ACHN (cell line): ENCODE data around the gene RAB3C.

Experiments used
- DNase-seq: peaks from one replicate; pipeline ENCODE4 v3.0.0-alpha.2; 2015
- in situ Hi-C: cut with HindIII; loops from 2 replicates; pipeline ENCODE4 v1.10.0; 2017; ENCODE audit warnings: low sequenced_read_pairs, low pct_ligation_motif_present, low pct_unique_long_range_greater_than_20kb

RAB3C gene

GRCh38 chr5:58710871-58711270, 128.0 kb downstream of the RAB3C start:
- in situ Hi-C loops, result no loop called here
- no peak for DNase-seq

DNA sequence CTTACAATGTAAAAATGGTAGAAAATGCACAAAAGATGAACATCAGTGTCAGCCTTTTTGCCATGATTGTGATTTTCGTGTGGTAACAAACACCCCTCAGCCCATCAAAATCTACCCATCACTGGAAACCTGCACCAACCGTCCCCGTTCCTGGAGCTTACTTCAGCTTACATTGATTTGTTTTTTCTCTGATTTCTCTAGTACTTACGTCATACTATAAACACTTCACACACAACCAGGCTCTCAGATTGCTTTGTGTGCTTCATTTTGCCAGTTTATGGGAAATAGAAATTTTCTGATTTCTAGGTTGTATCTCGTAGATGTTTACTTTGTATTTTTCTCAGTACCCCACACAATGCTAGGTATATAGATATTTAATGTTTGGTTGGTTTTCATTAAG, 129.1 kb downstream of the RAB3C start:
- in situ Hi-C loops, result no loop called here
- no peak for DNase-seq

DNA sequence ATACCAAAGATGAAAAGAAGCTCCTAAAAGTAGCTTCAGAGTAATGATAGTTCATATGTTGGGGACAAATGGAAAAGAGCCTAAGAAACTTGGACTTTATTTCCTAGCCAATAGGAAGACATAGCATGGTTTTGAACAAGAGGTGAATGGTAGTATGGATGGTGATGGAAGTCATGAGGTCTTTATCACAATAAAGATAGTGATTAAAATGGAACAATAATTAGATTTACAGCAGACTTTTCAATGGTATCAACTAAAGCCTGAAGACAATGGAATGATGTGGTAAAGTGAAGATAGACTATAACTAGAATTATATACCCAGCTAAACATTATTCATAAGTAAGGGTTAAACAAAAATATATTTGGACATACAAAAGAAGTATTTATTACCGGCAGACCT, 131.2 kb downstream of the RAB3C start:
- DNase-seq, result no peak
- in situ Hi-C loops, result no loop called here

GRCh38 chr5:58715997-58716656, 133.3 kb downstream of the RAB3C start:
- DNase-seq, result no peak
- in situ Hi-C loops, result no loop called here

DNA sequence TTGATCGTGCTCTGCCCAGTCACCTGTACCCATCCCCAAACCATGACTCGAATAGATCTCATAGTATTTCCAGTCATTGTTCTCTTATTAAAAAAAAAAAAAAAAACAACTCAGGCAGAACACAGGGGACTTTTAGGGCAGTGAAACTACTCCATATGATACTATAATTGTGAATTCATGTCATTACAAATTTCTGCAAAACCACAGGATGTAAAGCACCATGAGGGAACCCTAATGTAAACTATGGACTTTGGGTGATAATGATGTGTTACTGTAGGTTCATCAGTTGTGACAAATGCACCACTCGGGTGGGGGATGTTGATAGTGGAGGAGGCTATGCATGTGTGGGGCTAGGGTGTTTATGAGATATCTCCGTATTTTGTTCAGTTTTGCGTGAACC, 133.8 kb downstream of the RAB3C start:
- no peak for DNase-seq
- in situ Hi-C loops, result no loop called here

GRCh38 chr5:58717303-58718007, 134.6 kb downstream of the RAB3C start:
- in situ Hi-C loops, result no loop called here
- no peak for DNase-seq

DNA sequence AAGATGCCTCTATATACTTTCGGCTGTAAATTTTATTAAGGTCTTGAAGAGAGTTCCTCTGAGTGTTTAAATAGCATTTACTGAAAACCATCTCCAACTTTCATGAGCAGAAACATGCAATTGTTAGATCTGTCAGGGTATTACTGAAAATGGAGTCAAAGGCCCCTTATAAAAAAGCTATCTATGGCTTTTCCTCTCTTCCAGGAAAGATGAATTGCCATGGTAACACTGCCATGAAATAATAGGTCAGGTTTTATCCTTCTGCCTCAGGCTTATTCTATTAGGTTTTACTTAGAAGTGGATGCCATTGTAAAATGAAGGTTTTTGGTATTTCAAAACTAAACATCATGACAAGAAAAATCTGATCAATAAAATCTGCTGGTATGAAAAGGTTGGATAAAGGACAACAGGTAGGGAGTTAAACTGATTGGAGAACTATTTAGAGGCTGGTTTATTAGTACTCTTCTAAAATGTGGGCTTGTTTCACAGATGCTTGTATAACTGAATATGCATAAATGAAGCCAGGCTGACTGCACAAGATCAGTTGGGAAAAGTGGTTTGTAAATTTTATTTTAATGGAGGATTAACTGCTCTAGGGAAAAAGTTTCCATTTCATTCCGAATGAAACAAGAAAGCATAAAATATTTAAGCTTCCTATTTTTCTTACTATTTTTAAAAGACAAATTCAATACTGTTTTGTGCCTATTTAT, 135.5 kb downstream of the RAB3C start:
- no peak for DNase-seq
- in situ Hi-C loops, result no loop called here

DNA sequence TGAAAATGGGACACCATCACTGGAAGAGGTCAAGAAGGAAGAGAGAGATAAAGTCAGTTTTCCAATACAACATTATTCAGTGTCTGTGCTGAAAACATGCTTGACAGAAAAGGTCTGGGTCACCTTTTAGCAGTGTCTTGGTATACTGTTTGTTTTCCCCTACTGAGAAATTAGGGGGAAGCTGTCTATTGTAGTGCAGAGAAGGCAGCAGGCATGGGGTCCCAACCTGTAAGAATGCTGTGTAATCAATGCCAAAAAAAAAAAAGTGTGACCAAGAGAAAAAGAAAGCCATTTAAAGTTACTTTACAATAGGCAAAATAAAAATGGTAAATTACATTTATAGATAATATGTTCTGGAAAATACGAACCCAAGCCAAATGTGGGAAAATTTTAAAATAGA, 139.3 kb downstream of the RAB3C start:
- no peak for DNase-seq
- in situ Hi-C loops, result no loop called here

DNA sequence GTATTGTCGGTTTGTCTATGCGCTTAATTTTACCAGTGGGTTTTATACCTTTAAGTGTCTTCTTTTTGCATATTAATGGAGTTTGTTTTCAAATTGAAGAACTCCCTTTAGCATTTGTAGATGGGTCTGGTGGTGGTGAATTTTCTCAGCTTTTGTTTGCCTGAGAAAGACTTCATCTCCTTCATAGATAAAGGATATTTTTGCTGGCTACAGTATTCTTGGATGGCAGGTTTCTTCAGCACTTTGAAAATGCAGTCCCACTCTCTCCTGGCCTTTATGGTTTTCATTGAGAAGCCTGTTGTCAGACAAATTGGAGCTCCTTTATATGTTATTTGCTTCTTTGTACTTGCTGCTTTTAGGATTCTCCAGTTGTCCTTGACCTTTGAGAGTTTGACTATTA, 142.1 kb downstream of the RAB3C start:
- in situ Hi-C loops, result no loop called here
- DNase-seq, result no peak

DNA sequence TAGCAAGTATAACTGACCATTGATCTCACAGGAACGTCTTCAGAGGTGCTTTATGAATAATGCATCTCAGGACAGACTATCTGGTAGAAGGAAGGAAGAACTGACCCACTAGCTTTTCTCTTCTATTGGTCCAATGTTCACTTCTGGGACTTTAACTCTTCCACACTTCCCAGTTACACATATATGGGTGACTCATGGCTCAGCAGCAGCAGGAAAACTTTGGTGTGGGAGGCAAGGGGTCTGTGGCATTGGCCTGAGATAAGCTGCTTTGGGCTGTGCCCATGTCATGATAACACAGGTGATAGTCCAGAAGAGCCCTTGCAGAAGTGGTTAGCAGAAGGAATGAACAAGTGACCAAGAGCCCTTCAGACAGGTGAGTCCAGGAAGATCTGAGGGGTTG, 148.8 kb downstream of the RAB3C start:
- DNase-seq, result no peak
- in situ Hi-C loops, result no loop called here

- no peak for DNase-seq
- in situ Hi-C loops, result no loop called here
These were observed 152.8 kb downstream of the RAB3C start for GRCh38 chr5:58735637-58736036.

DNA sequence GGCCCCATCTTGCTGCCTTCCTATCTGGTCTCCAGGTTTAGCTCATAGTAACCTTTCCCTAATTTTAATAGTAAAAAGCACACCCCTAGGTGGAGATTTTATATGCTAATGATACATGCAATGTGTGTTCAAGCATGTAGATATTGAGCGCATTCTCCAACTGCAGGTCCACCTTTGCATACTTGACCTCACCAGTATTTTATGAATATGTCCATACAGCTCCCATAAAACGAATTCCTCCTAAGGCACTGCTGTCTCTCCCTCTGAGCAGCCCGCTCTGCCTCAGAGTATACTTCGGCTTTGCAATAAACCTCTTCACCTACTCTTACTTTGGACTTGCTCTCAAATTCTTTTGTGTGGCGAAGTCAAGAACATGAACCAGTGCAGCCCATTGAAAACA, 153.3 kb downstream of the RAB3C start:
- in situ Hi-C loops, result no loop called here
- no peak for DNase-seq

GRCh38 chr5:58737671-58738070, 154.8 kb downstream of the RAB3C start:
- DNase-seq, result no peak
- in situ Hi-C loops, result no loop called here

GRCh38 chr5:58738336-58738735, 155.5 kb downstream of the RAB3C start:
- DNase-seq, result no peak
- in situ Hi-C loops, result no loop called here

GRCh38 chr5:58739051-58739450, 156.2 kb downstream of the RAB3C start:
- in situ Hi-C loops, result no loop called here
- no peak for DNase-seq

DNA sequence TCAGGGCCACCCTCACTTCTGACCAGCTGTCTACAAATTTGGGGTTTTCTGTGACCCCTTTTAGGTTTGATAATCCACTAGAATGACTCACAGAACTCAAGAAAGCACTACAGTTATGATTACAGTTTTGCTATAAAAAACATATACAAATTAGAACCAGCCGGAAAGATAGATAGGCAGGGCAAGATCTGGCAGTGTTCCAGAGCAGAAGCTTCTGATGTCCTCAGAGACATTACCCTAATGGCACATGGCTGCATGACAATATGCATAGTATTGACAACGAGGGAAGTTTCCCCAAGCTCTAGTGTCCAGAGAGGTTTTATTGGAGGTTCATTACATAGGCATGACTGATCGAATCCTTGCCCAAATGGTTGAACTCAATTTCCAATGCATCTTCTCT, 158.1 kb downstream of the RAB3C start:
- DNase-seq, result no peak
- in situ Hi-C loops, result no loop called here

DNA sequence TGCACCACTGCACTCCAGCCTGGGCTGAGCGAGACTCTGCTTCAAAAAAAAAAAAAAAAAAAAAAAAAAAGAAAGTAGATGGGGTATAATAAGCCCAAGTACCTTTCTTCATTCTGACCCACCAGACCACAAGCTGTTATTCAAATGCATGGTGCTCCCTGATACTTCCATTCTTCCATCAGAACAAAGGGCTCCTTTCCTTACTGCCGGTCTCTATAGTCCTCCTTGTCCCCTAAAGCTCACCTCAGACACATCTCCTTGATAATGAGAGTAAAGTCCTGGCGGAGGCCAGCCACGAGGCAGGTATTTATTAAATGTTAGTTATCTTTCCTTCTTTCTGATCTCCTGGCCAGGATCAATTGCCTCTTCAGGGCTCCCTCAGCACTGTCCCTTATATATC, 162.5 kb downstream of the RAB3C start:
- in situ Hi-C loops, result no loop called here
- no peak for DNase-seq

DNA sequence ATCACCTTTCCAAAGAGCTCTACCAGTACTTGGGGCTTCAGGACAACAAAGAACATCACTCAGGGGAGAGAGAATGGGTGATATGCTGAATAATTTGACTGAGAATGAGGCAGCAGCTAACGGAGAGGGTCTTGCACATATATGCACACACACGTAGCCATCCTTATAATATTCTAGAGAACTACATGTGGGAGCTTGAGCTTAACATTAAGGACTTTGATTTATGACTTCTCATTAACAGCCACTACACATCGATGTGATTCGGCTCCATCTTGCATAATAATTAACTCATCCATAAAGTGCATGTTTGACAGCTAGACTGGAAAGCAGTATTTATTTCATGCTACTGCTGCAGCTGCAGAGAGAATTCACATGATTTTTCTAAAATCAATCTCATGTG, 163.4 kb downstream of the RAB3C start:
- in situ Hi-C loops, result no loop called here
- DNase-seq, result no peak

- DNase-seq, result no peak
- in situ Hi-C loops, result no loop called here
These were observed 167.2 kb downstream of the RAB3C start for GRCh38 chr5:58750036-58750435.
